CD8-positive, alpha-beta memory T cell (primary cell): ENCODE results near the gene SAYSD1. TPM values are rescaled to one million over a fixed set of nuclear protein-coding genes. Genes with fewer than 3 reads are reported as not detected.
A peak's percentile ranks its signal among the peaks of the same experiment; 100 is the strongest.

Source experiments
- CTCF ChIA-PET: fragments of 350-600 bp; sonication (Branson Sonifier 250); formaldehyde crosslinking; loops from one replicate; lab custom pipeline; 2021; ENCODE audit warnings: antibody characterized with exemption; lab: Charles Lee
- POLR2A ChIA-PET: fragments of 350-600 bp; sonication (Branson Sonifier 250); formaldehyde crosslinking; loops from one replicate; lab custom pipeline; 2021; ENCODE audit warnings: antibody characterized with exemption; lab: Charles Lee
- DNase-seq, 5 donors: peaks; one replicate each; pipeline versions ENCODE4 v3.0.0 to v3.0.0-alpha.2; 2020 to 2022; ENCODE audit warnings: mixed read lengths in 1 of 5
- H3K27ac ChIP-seq: one replicate; pipeline ENCODE4 v1.7.0; 2013; ENCODE audit warnings: low read depth, mild to moderate bottlenecking, low read length, moderate library complexity
- H3K27me3 ChIP-seq: 2 replicates; pipeline ENCODE4 v1.7.0; 2013; ENCODE audit warnings: low read length, mild to moderate bottlenecking; ENCODE audit not compliant: insufficient read depth, poor library complexity, severe bottlenecking
- H3K36me3 ChIP-seq: 2 replicates; pipeline ENCODE4 v1.7.0; 2013; ENCODE audit warnings: mild to moderate bottlenecking, low read length, moderate library complexity; ENCODE audit not compliant: insufficient read depth
- H3K4me1 ChIP-seq: 2 replicates; pipeline ENCODE4 v1.7.0; 2013; ENCODE audit warnings: mild to moderate bottlenecking, low read length, moderate library complexity; ENCODE audit not compliant: insufficient read depth
- H3K4me3 ChIP-seq: 2 replicates; pipeline ENCODE4 v1.7.0; 2013; ENCODE audit warnings: mild to moderate bottlenecking, low read length
- H3K9me3 ChIP-seq: 2 replicates; pipeline ENCODE4 v1.7.0; 2013; ENCODE audit warnings: mild to moderate bottlenecking, low read length
- H3K27ac Mint-ChIP-seq, 8 donors: one replicate each; pipeline ENCODE4 v1.8.0; 2020 to 2021; ENCODE audit warnings: mixed read lengths in 8 of 8, mild to moderate bottlenecking in 6 of 8, inconsistent platforms in 3 of 8, moderate library complexity in 3 of 8
- H3K27me3 Mint-ChIP-seq, 2 donors: one replicate each; pipeline ENCODE4 v1.8.0; 2020 to 2021; ENCODE audit warnings: mixed read lengths in 2 of 2, mild to moderate bottlenecking in 1 of 2, moderate library complexity in 1 of 2
- H3K36me3 Mint-ChIP-seq, 3 donors: one replicate each; pipeline ENCODE4 v1.8.0; 2020 to 2021; ENCODE audit warnings: mixed read lengths in 3 of 3, inconsistent platforms in 1 of 3, mild to moderate bottlenecking in 1 of 3
- H3K4me1 Mint-ChIP-seq, 3 donors: one replicate each; pipeline ENCODE4 v1.8.0; 2020 to 2021; ENCODE audit warnings: mixed read lengths in 3 of 3, inconsistent platforms in 1 of 3, mild to moderate bottlenecking in 1 of 3
- H3K4me3 Mint-ChIP-seq, 7 donors: one replicate each; pipeline ENCODE4 v1.8.0; 2020 to 2021; ENCODE audit warnings: mixed read lengths in 7 of 7, mild to moderate bottlenecking in 6 of 7, moderate library complexity in 4 of 7, inconsistent platforms in 2 of 7
- H3K9me3 Mint-ChIP-seq, 5 donors: one replicate each; pipeline ENCODE4 v1.8.0; 2020 to 2022; ENCODE audit warnings: mixed read lengths in 5 of 5, mild to moderate bottlenecking in 3 of 5, moderate library complexity in 2 of 5, inconsistent platforms in 1 of 5
- polyA plus RNA-seq: library from polyadenylated mRNA; unstranded; fragments of 300-500 nt; fragmentation: Illumina TruSeq; gene quantifications from one replicate; pipeline ENCODE4 v1.2.3, GENCODE V29; 2021
- total RNA-seq, 2 experiments: library from RNA; stranded (reverse); gene quantifications; one replicate each; pipeline ENCODE4 v1.2.3, GENCODE V29; 2021

SAYSD1 gene
- total and polyA plus RNA-seq, 3 experiments from 2014 or later: 10.3 to 15.6 (median 11.6) TPM

GRCh38 chr6:39091220-39091619 is 23.8 kb downstream of the SAYSD1 start:
- H3K27ac Mint-ChIP-seq: no peak overlapping the region
- DNase-seq: no peak

GRCh38 chr6:39090036-39090435 is 24.9 kb downstream of the SAYSD1 start:
- DNase-seq: no peak
- POLR2A ChIA-PET: no interaction called here
- no peak overlapping the region for H3K4me3 ChIP-seq
- peaks cover 11% of the 10 kb centered on the region for H3K27me3 ChIP-seq
- no peaks in the 10 kb centered on the region for H3K4me1 ChIP-seq
- H3K27ac ChIP-seq: no peak overlapping the region
- Mint-ChIP-seq H3K36me3 (no peaks in the 10 kb centered on the region), H3K27ac (no peak overlapping the region), H3K4me1 (peaks cover 1 to 13% (median 13%) of the 10 kb centered on the region in 3 donors), H3K27me3 (peaks cover 19 to 65% of the 10 kb centered on the region in 2 donors), H3K4me3 (no peak overlapping the region), H3K9me3 (no peaks in the 10 kb centered on the region)
- no peaks in the 10 kb centered on the region for H3K36me3 ChIP-seq
- H3K9me3 ChIP-seq: no peaks in the 10 kb centered on the region
- CTCF ChIA-PET: no interaction called here

More at GRCh38 chr6:39091220-39091619, 23.8 kb downstream of the SAYSD1 start:
- POLR2A ChIA-PET: no interaction called here
- H3K27me3 ChIP-seq: peaks cover 11% of the 10 kb centered on the region
- H3K36me3 ChIP-seq: no peaks in the 10 kb centered on the region
- Mint-ChIP-seq H3K36me3 (no peaks in the 10 kb centered on the region), H3K9me3 (no peaks in the 10 kb centered on the region), H3K27me3 (peaks cover 14 to 55% of the 10 kb centered on the region in 2 donors), H3K4me1 (peaks cover 1 to 7% (median 7%) of the 10 kb centered on the region in 3 donors), H3K4me3 (no peak overlapping the region)
- CTCF ChIA-PET: no interaction called here
- no peaks in the 10 kb centered on the region for H3K4me1 ChIP-seq
- H3K9me3 ChIP-seq: no peaks in the 10 kb centered on the region
- H3K27ac ChIP-seq: no peak overlapping the region
- H3K4me3 ChIP-seq: no peak overlapping the region

GRCh38 chr6:39088331-39088730 is 26.7 kb downstream of the SAYSD1 start:
- Mint-ChIP-seq H3K4me1 (peaks cover 1 to 13% (median 13%) of the 10 kb centered on the region in 3 donors), H3K27ac (no peak overlapping the region), H3K27me3 (peaks cover 20 to 71% of the 10 kb centered on the region in 2 donors), H3K4me3 (no peak overlapping the region), H3K36me3 (no peaks in the 10 kb centered on the region), H3K9me3 (no peaks in the 10 kb centered on the region)
- Histone ChIP-seq H3K36me3 (no peaks in the 10 kb centered on the region), H3K4me1 (no peaks in the 10 kb centered on the region), H3K27ac (no peak overlapping the region), H3K27me3 (peaks cover 11% of the 10 kb centered on the region), H3K4me3 (no peak overlapping the region), H3K9me3 (no peaks in the 10 kb centered on the region)
- CTCF ChIA-PET: interaction anchor here (0.8 to 1.1 kb wide), 2 partner anchors 214 to 216 kb away, joined by 4 to 5 read pairs; no protein-coding TSS in a partner anchor
- POLR2A ChIA-PET: no interaction called here
- DNase-seq: peak in 1 of 5 donors; percentile 10

- Mint-ChIP-seq H3K27ac (no peak overlapping the region), H3K27me3 (peaks cover 20 to 67% of the 10 kb centered on the region in 2 donors), H3K36me3 (no peaks in the 10 kb centered on the region), H3K4me1 (peaks cover 1 to 13% (median 13%) of the 10 kb centered on the region in 3 donors), H3K9me3 (no peaks in the 10 kb centered on the region), H3K4me3 (no peak overlapping the region)
- no peak for DNase-seq
- ChIA-PET POLR2A (no interaction called here), CTCF (no interaction called here)
- Histone ChIP-seq H3K4me1 (no peaks in the 10 kb centered on the region), H3K36me3 (no peaks in the 10 kb centered on the region), H3K4me3 (no peak overlapping the region), H3K9me3 (no peaks in the 10 kb centered on the region), H3K27me3 (peaks cover 11% of the 10 kb centered on the region), H3K27ac (no peak overlapping the region)
Measured at GRCh38 chr6:39087197-39087596, 27.8 kb downstream of the SAYSD1 start.

GRCh38 chr6:39086711-39087110 is 28.3 kb downstream of the SAYSD1 start:
- Mint-ChIP-seq H3K4me3 (no peak overlapping the region), H3K36me3 (no peaks in the 10 kb centered on the region), H3K4me1 (peaks cover 1 to 13% (median 13%) of the 10 kb centered on the region in 3 donors), H3K9me3 (no peaks in the 10 kb centered on the region), H3K27me3 (peaks cover 18 to 67% of the 10 kb centered on the region in 2 donors), H3K27ac (no peak overlapping the region)
- Histone ChIP-seq H3K9me3 (no peaks in the 10 kb centered on the region), H3K36me3 (no peaks in the 10 kb centered on the region), H3K4me3 (no peak overlapping the region), H3K27me3 (peaks cover 11% of the 10 kb centered on the region), H3K4me1 (no peaks in the 10 kb centered on the region), H3K27ac (no peak overlapping the region)
- ChIA-PET CTCF (no interaction called here), POLR2A (no interaction called here)
- DNase-seq: no peak

GRCh38 chr6:39086294-39086693 is 28.7 kb downstream of the SAYSD1 start:
- CTCF ChIA-PET: no interaction called here
- POLR2A ChIA-PET: no interaction called here
- H3K27ac ChIP-seq: no peak overlapping the region
- no peak overlapping the region for H3K4me3 ChIP-seq
- Mint-ChIP-seq H3K27me3 (peaks cover 18 to 65% of the 10 kb centered on the region in 2 donors), H3K27ac (no peak overlapping the region), H3K9me3 (no peaks in the 10 kb centered on the region), H3K4me1 (peaks cover 1 to 13% (median 13%) of the 10 kb centered on the region in 3 donors), H3K36me3 (no peaks in the 10 kb centered on the region), H3K4me3 (peak overlapping the region in 1 of 7 donors; percentile 62)
- no peaks in the 10 kb centered on the region for H3K9me3 ChIP-seq
- no peaks in the 10 kb centered on the region for H3K4me1 ChIP-seq
- H3K27me3 ChIP-seq: peaks cover 11% of the 10 kb centered on the region
- no peak for DNase-seq
- no peaks in the 10 kb centered on the region for H3K36me3 ChIP-seq

- Mint-ChIP-seq H3K4me1 (peaks cover 1 to 13% (median 13%) of the 10 kb centered on the region in 3 donors), H3K4me3 (no peak overlapping the region), H3K27ac (no peak overlapping the region), H3K27me3 (peaks cover 14 to 55% of the 10 kb centered on the region in 2 donors), H3K36me3 (no peaks in the 10 kb centered on the region), H3K9me3 (no peaks in the 10 kb centered on the region)
- H3K27me3 ChIP-seq: peaks cover 11% of the 10 kb centered on the region
- no peaks in the 10 kb centered on the region for H3K36me3 ChIP-seq
- no peak overlapping the region for H3K27ac ChIP-seq
- POLR2A ChIA-PET: no interaction called here
- H3K4me3 ChIP-seq: no peak overlapping the region
- CTCF ChIA-PET: no interaction called here
- H3K4me1 ChIP-seq: no peaks in the 10 kb centered on the region
- no peak for DNase-seq
- no peaks in the 10 kb centered on the region for H3K9me3 ChIP-seq
Measured at GRCh38 chr6:39085129-39085797, 29.7 kb downstream of the SAYSD1 start.

- peaks cover 11 to 48% of the 10 kb centered on the region in 2 donors for H3K27me3 Mint-ChIP-seq
- POLR2A ChIA-PET: no interaction called here
Measured at GRCh38 chr6:39084506-39084905, 30.5 kb downstream of the SAYSD1 start.

More at GRCh38 chr6:39084506-39084905, 30.5 kb downstream of the SAYSD1 start:
- no peaks in the 10 kb centered on the region for H3K4me1 ChIP-seq
- H3K9me3 Mint-ChIP-seq: no peaks in the 10 kb centered on the region
- H3K36me3 Mint-ChIP-seq: no peaks in the 10 kb centered on the region
- H3K27ac Mint-ChIP-seq: no peak overlapping the region
- no peaks in the 10 kb centered on the region for H3K36me3 ChIP-seq
- peaks cover 11% of the 10 kb centered on the region for H3K27me3 ChIP-seq
- H3K4me3 Mint-ChIP-seq: no peak overlapping the region
- CTCF ChIA-PET: no interaction called here
- DNase-seq: no peak
- no peak overlapping the region for H3K27ac ChIP-seq
- H3K9me3 ChIP-seq: no peaks in the 10 kb centered on the region
- no peak overlapping the region for H3K4me3 ChIP-seq
- peaks cover 1 to 13% (median 13%) of the 10 kb centered on the region in 3 donors for H3K4me1 Mint-ChIP-seq
